CD4-positive, alpha-beta T cell (primary cell): Measurements from ENCODE around the gene IL1RN. TPM values are rescaled to one million over a fixed set of nuclear protein-coding genes. Genes with fewer than 3 reads are reported as not detected.

Source experiments
- ATAC-seq: fragments of 200-7000 bp; cut with Tn5 transposase; one replicate; pipeline ENCODE4 v1.10.0; 2022; ENCODE audit warnings: mild to moderate bottlenecking; ENCODE audit not compliant: poor library complexity
- CTCF ChIA-PET: fragments of 350-600 bp; sonication (Branson Sonifier 250); formaldehyde crosslinking; loops from one replicate; lab custom pipeline; 2021; ENCODE audit warnings: antibody characterized with exemption, inconsistent platforms; lab: Charles Lee
- POLR2A ChIA-PET: fragments of 350-600 bp; sonication (Branson Sonifier 250); formaldehyde crosslinking; loops from one replicate; lab custom pipeline; 2021; ENCODE audit warnings: antibody characterized with exemption, inconsistent platforms; lab: Charles Lee
- DNase-seq, 14 experiments: peaks; one replicate each; pipeline ENCODE4 v3.0.0-alpha.2; 2013 to 2020; ENCODE audit warnings: mixed read lengths in 2 of 14
- H3K27ac ChIP-seq, 2 donors: one replicate each; pipeline versions ENCODE4 v1.5.1 to v1.7.0; 2013; ENCODE audit warnings: low read length in 2 of 2, low read depth in 1 of 2, mild to moderate bottlenecking in 1 of 2
- H3K27me3 ChIP-seq, 2 experiments: 1 replicate in 1 of 2; 2 replicates in 1 of 2; pipeline versions ENCODE4 v1.6.1 to v1.7.0; 2013; ENCODE audit warnings: low read length in 2 of 2, control low read depth in 1 of 2, mild to moderate bottlenecking in 1 of 2, moderate library complexity in 1 of 2; ENCODE audit not compliant: insufficient read depth in 2 of 2, control insufficient read depth in 1 of 2
- H3K36me3 ChIP-seq: one replicate; pipeline ENCODE4 v1.6.1; 2013; ENCODE audit warnings: low read length, control low read depth; ENCODE audit not compliant: insufficient read depth
- H3K4me1 ChIP-seq: one replicate; pipeline ENCODE4 v1.6.1; 2013; ENCODE audit warnings: low read length, control low read depth; ENCODE audit not compliant: insufficient read depth
- H3K4me3 ChIP-seq: one replicate; pipeline ENCODE4 v1.5.1; 2013; ENCODE audit warnings: mild to moderate bottlenecking, low read length, moderate library complexity
- H3K9me3 ChIP-seq, 2 experiments: 1 replicate in 1 of 2; 2 replicates in 1 of 2; pipeline versions ENCODE4 v1.6.1 to v1.7.0; 2013; ENCODE audit warnings: low read length in 2 of 2, mild to moderate bottlenecking in 2 of 2, control low read depth in 1 of 2, moderate library complexity in 1 of 2; ENCODE audit not compliant: control insufficient read depth in 1 of 2, insufficient read depth in 1 of 2
- H3K27ac Mint-ChIP-seq: one replicate; pipeline ENCODE4 v1.8.0; 2020; ENCODE audit warnings: mixed read lengths
- H3K27me3 Mint-ChIP-seq: one replicate; pipeline ENCODE4 v1.8.0; 2021; ENCODE audit warnings: mixed read lengths
- H3K36me3 Mint-ChIP-seq: one replicate; pipeline ENCODE4 v1.8.0; 2021; ENCODE audit warnings: low read depth, mixed read lengths
- H3K4me1 Mint-ChIP-seq: one replicate; pipeline ENCODE4 v1.8.0; 2021; ENCODE audit warnings: low read depth, mixed read lengths
- H3K4me3 Mint-ChIP-seq: one replicate; pipeline ENCODE4 v1.8.0; 2020; ENCODE audit warnings: mild to moderate bottlenecking, mixed read lengths
- H3K9me3 Mint-ChIP-seq: one replicate; pipeline ENCODE4 v1.8.0; 2020; ENCODE audit warnings: mixed read lengths
- intact Hi-C, 2 experiments: fragments of 100-400 bp; cut with DNase I in 1 of 2; cut with micrococcal nuclease in 1 of 2; formaldehyde crosslinking; loops; one replicate each; pipeline versions ENCODE4 v1.15.1 to v1.9.0; 2023 to 2025; cut with DNase I, micrococcal nuclease
- total RNA-seq, 174 experiments: library from RNA in 2 of 174; stranded (reverse) in 2 of 174; gene quantifications; one replicate each; pipeline ENCODE4 v1.2.3 and lab custom pipeline; 2021 to 2026
- TF ChIP-seq, protein P1 (sequence below): fragments of 200-600 bp; IDR thresholded peaks from one replicate; pipeline ENCODE4 v1.8.0; 2022; ENCODE audit warnings: antibody characterized with exemption, mild to moderate bottlenecking

IL1RN gene
- total RNA-seq, 2 experiments from 2014 or later = 0.31 to 0.58 TPM

GRCh38 chr2:113137827-113138226, 10.4 kb downstream of the IL1RN start:
- no peak overlapping the region for H3K4me3 Mint-ChIP-seq
- H3K4me1 Mint-ChIP-seq = peaks cover 25% of the 10 kb centered on the region
- Histone ChIP-seq H3K27ac (no peak overlapping the region), H3K27me3 (no peaks in the 10 kb centered on the region), H3K4me1 (peaks cover 10% of the 10 kb centered on the region), H3K36me3 (no peaks in the 10 kb centered on the region), H3K9me3 (no peaks in the 10 kb centered on the region), H3K4me3 (no peak overlapping the region)
- no peak overlapping the region for H3K27ac Mint-ChIP-seq
- H3K9me3 Mint-ChIP-seq = no peaks in the 10 kb centered on the region
- intact Hi-C loops = loop anchor here (1.0 to 10.0 kb wide), 12 partner anchors 19 to 254 kb away; no protein-coding TSS in a partner anchor
- DNase-seq (no peak), ATAC-seq (no peak)
- H3K27me3 Mint-ChIP-seq = no peaks in the 10 kb centered on the region
- TF ChIP-seq, protein P1, sequence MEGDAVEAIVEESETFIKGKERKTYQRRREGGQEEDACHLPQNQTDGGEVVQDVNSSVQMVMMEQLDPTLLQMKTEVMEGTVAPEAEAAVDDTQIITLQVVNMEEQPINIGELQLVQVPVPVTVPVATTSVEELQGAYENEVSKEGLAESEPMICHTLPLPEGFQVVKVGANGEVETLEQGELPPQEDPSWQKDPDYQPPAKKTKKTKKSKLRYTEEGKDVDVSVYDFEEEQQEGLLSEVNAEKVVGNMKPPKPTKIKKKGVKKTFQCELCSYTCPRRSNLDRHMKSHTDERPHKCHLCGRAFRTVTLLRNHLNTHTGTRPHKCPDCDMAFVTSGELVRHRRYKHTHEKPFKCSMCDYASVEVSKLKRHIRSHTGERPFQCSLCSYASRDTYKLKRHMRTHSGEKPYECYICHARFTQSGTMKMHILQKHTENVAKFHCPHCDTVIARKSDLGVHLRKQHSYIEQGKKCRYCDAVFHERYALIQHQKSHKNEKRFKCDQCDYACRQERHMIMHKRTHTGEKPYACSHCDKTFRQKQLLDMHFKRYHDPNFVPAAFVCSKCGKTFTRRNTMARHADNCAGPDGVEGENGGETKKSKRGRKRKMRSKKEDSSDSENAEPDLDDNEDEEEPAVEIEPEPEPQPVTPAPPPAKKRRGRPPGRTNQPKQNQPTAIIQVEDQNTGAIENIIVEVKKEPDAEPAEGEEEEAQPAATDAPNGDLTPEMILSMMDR = no peak
- ChIA-PET POLR2A (interaction anchor here (0.8 to 3.8 kb wide), 13 partner anchors 19 to 140 kb away, joined by 3 to 34 read pairs (median 4); partner anchors contain the start of gene PSD4), CTCF (interaction anchor here (0.6 to 4.3 kb wide), 20 partner anchors 8 to 253 kb away, joined by 3 to 41 read pairs (median 8); partner anchors contain the start of gene PSD4)
- no peaks in the 10 kb centered on the region for H3K36me3 Mint-ChIP-seq

DNA sequence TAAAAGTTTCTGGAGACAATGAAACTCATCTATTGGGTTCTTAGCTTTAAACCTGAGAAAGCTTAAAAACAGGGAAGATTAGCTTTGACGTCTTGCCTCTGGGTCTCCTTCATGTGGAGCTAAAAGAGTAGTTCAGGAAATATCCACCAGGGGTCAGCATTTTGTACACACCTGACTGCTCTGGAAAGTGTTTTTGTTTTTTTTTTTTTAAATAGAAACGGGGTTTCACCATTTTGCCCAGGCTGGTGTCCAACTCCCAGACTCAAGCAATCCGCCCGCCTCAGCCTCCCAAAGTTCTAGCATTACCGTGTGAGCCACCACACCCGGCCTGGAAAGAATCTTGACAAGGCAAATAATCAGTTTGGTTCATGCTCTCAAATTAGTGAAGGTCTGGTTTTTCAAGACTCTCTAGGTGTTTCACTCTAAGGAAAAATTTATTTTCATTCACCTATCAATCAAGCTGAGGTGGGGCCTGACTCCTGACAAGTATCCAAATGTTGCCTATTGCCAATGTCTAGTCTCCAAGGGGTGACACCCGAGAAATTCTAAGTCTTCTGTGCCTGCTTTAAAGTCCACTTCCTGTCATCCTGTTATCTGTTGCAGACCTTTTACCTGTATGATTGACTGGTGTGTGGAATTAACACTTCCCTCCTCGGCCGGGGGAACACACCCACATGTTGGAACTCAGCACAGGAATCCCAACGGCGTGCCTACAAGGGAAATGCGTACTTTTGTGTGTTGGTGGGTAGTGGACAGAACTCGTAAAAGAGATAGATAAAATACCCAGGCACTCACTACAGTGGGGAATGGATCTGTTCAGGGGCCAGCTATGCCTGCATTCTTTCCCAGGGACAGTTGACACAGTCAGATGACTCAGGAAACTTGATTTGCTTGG, 11.3 kb downstream of the IL1RN start:
- Histone ChIP-seq H3K27ac (no peak overlapping the region), H3K4me1 (peaks cover 10% of the 10 kb centered on the region), H3K27me3 (no peaks in the 10 kb centered on the region), H3K9me3 (no peaks in the 10 kb centered on the region), H3K4me3 (no peak overlapping the region), H3K36me3 (no peaks in the 10 kb centered on the region)
- H3K36me3 Mint-ChIP-seq = no peaks in the 10 kb centered on the region
- POLR2A ChIA-PET = interaction anchor here (0.8 to 3.8 kb wide), 13 partner anchors 18 to 141 kb away, joined by 3 to 34 read pairs (median 4); partner anchors contain the start of gene PSD4
- DNase-seq (peak in 10 of 14 experiments; percentile 13 to 91 (median 47)), ATAC-seq (peak; percentile 86)
- CTCF ChIA-PET = interaction anchor here (0.6 to 4.3 kb wide), 20 partner anchors 9 to 252 kb away, joined by 3 to 41 read pairs (median 8); partner anchors contain the start of gene PSD4
- intact Hi-C loops = loop anchor here (1.0 to 10.0 kb wide), 8 partner anchors 18 to 254 kb away; no protein-coding TSS in a partner anchor
- H3K4me3 Mint-ChIP-seq = peak overlapping the region; percentile 59
- peak overlapping the region; percentile 62 for H3K27ac Mint-ChIP-seq
- no peaks in the 10 kb centered on the region for H3K27me3 Mint-ChIP-seq
- TF ChIP-seq, protein P1 = peak; percentile 95
- no peaks in the 10 kb centered on the region for H3K9me3 Mint-ChIP-seq
- H3K4me1 Mint-ChIP-seq = peaks cover 23% of the 10 kb centered on the region

DNA sequence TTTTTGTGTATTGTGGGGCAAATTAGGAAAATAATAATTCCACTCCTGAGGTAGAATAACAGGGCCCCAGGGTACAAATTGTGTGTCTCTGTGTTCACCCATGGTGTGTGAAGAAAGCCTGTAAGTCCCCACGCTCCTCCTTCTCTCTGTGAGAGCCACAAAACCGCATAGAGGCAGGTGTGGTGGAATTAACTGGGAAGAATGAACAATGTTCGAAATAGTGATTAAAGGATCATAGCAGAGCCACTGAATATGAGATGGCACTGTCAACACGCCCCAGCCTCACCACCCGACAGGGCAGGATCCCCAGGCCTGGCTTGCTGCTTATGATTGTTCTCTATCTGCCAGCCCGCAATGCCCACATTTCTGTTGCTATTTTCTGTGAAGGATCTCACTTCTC, 14.1 kb downstream of the IL1RN start:
- no peaks in the 10 kb centered on the region for H3K9me3 Mint-ChIP-seq
- intact Hi-C loops = loop anchor here in 1 of 2 experiments (2.0 kb wide), 1 partner anchor 15 kb away; no protein-coding TSS in a partner anchor
- Histone ChIP-seq H3K27ac (no peak overlapping the region), H3K4me1 (peaks cover 10% of the 10 kb centered on the region), H3K4me3 (no peak overlapping the region), H3K36me3 (no peaks in the 10 kb centered on the region), H3K27me3 (no peaks in the 10 kb centered on the region), H3K9me3 (no peaks in the 10 kb centered on the region)
- ChIA-PET CTCF (interaction anchor here (1.0 to 2.0 kb wide), 2 partner anchors 39 to 58 kb away, joined by 3 to 11 read pairs; no protein-coding TSS in a partner anchor), POLR2A (interaction anchor here (1.7 kb wide), 1 partner anchor 39 kb away, joined by 6 read pairs; no protein-coding TSS in a partner anchor)
- H3K4me3 Mint-ChIP-seq = no peak overlapping the region
- H3K27ac Mint-ChIP-seq = no peak overlapping the region
- no peaks in the 10 kb centered on the region for H3K36me3 Mint-ChIP-seq
- TF ChIP-seq, protein P1 = no peak
- ATAC-seq (no peak), DNase-seq (no peak)
- no peaks in the 10 kb centered on the region for H3K27me3 Mint-ChIP-seq
- H3K4me1 Mint-ChIP-seq = peaks cover 19% of the 10 kb centered on the region
